Kidney epithelial cell (primary cell): ENCODE results near the gene CAMTA1. TPM values are rescaled to one million over a fixed set of nuclear protein-coding genes. Genes with fewer than 3 reads are reported as not detected.

Experiments
- DNase-seq: peaks from one replicate; pipeline ENCODE4 v3.0.0-alpha.2; 2010; ENCODE audit warnings: low read depth
- H3K27me3 ChIP-seq: 2 replicates; pipeline ENCODE4 v1.6.0; 2011; ENCODE audit warnings: low read length; ENCODE audit not compliant: control insufficient read depth, insufficient read depth
- H3K36me3 ChIP-seq: 2 replicates; pipeline ENCODE4 v1.5.1; 2011; ENCODE audit warnings: low read length; ENCODE audit not compliant: control insufficient read depth, insufficient read depth
- H3K4me3 ChIP-seq: 2 replicates; pipeline ENCODE4 v1.5.1; 2011; ENCODE audit warnings: low read depth, mild to moderate bottlenecking, control low read depth, low read length
- CTCF ChIP-seq: IDR thresholded peaks from 2 replicates; pipeline ENCODE4 v1.5.1; 2011; ENCODE audit warnings: mild to moderate bottlenecking, moderate library complexity, low read length, control low read depth, inconsistent platforms; ENCODE audit not compliant: insufficient read depth, poor library complexity, severe bottlenecking
- total RNA-seq: library from RNA; depleted of rRNA; stranded (reverse); fragments of >200 nt; gene quantifications from 2 replicates; pipeline ENCODE4 v1.2.3, GENCODE V29; 2015

Gene CAMTA1
- total RNA-seq, 1 donor from 2014 or later: 76.5 TPM

GRCh38 chr1:7504438-7504720 is 719.1 kb downstream of the CAMTA1 start:
- no peak for TF ChIP-seq CTCF
- no peak for DNase-seq
- H3K27me3 ChIP-seq: no peaks in the 10 kb centered on the region
- H3K36me3 ChIP-seq: no peaks in the 10 kb centered on the region
- H3K4me3 ChIP-seq: no peak overlapping the region

GRCh38 chr1:7505094-7505770 is 720.0 kb downstream of the CAMTA1 start:
- TF ChIP-seq CTCF: no peak

GRCh38 chr1:7505771-7506453 is 720.7 kb downstream of the CAMTA1 start:
- TF ChIP-seq CTCF: no peak

More at GRCh38 chr1:7505094-7505770, 720.0 kb downstream of the CAMTA1 start:
- Histone ChIP-seq H3K4me3 (no peak overlapping the region), H3K36me3 (no peaks in the 10 kb centered on the region), H3K27me3 (no peaks in the 10 kb centered on the region)
- DNase-seq: no peak

GRCh38 chr1:7506454-7507284 is 721.4 kb downstream of the CAMTA1 start:
- no peak for TF ChIP-seq CTCF
- H3K27me3 ChIP-seq: no peaks in the 10 kb centered on the region
- H3K4me3 ChIP-seq: no peak overlapping the region
- no peak for DNase-seq
- H3K36me3 ChIP-seq: no peaks in the 10 kb centered on the region

More at GRCh38 chr1:7505771-7506453, 720.7 kb downstream of the CAMTA1 start:
- DNase-seq: no peak
- Histone ChIP-seq H3K27me3 (no peaks in the 10 kb centered on the region), H3K4me3 (no peak overlapping the region), H3K36me3 (no peaks in the 10 kb centered on the region)

GRCh38 chr1:7507285-7508019 is 722.2 kb downstream of the CAMTA1 start:
- H3K36me3 ChIP-seq: no peaks in the 10 kb centered on the region
- no peaks in the 10 kb centered on the region for H3K27me3 ChIP-seq
- DNase-seq: no peak
- H3K4me3 ChIP-seq: no peak overlapping the region
- no peak for TF ChIP-seq CTCF
